GM19239 (cell line): Measurements from ENCODE around the gene NBPF12.
"Not testable (repeated sequence)": the region's sequence is repeated elsewhere in the genome, so short reads cannot be mapped to it uniquely, and the experiment has no call there.

Experiments
- DNase-seq: peaks from one replicate; pipeline ENCODE4 v3.0.0; 2011; ENCODE audit warnings: low spot score; ENCODE audit not compliant: insufficient read length
- FAIRE-seq: peaks from 2 replicates; lab custom pipeline; 2011; peaks lifted over from hg19 to GRCh38; lab: Jason Lieb, UNC

Gene NBPF12

GRCh38 chr1:146972681-146973080 lies 34.6 kb downstream of the NBPF12 start:
- DNase-seq, FAIRE-seq: not testable (repeated sequence)

GRCh38 chr1:146985855-146986254 lies 47.7 kb downstream of the NBPF12 start:
- FAIRE-seq, DNase-seq: not testable (repeated sequence)

GRCh38 chr1:146986450-146986849 lies 48.3 kb downstream of the NBPF12 start:
- FAIRE-seq, DNase-seq: not testable (repeated sequence)

- FAIRE-seq = not testable (repeated sequence)
These were observed 49.4 kb downstream of the NBPF12 start for GRCh38 chr1:146987502-146987901.

GRCh38 chr1:146989455-146989854 lies 51.3 kb downstream of the NBPF12 start:
- DNase-seq, FAIRE-seq: not testable (repeated sequence)

More at GRCh38 chr1:146987502-146987901, 49.4 kb downstream of the NBPF12 start:
- not testable (repeated sequence) for DNase-seq

GRCh38 chr1:147008495-147008894 lies 70.4 kb downstream of the NBPF12 start:
- not testable (repeated sequence) for FAIRE-seq, DNase-seq

GRCh38 chr1:147026975-147027374 lies 88.9 kb downstream of the NBPF12 start:
- not testable (repeated sequence) for DNase-seq, FAIRE-seq

- FAIRE-seq = peak; percentile 51
- not testable (repeated sequence) for DNase-seq
These were observed 92.0 kb downstream of the NBPF12 start for GRCh38 chr1:147030066-147030653.

- no peak for FAIRE-seq
These were observed 101.8 kb downstream of the NBPF12 start for GRCh38 chr1:147039916-147040315.

GRCh38 chr1:147042891-147043290 lies 104.8 kb downstream of the NBPF12 start:
- peak; percentile 40 for FAIRE-seq
- not testable (repeated sequence) for DNase-seq

More at GRCh38 chr1:147039916-147040315, 101.8 kb downstream of the NBPF12 start:
- DNase-seq = no peak

- FAIRE-seq = not testable (repeated sequence)
These were observed 106.4 kb downstream of the NBPF12 start for GRCh38 chr1:147044511-147044910.

More at GRCh38 chr1:147044511-147044910, 106.4 kb downstream of the NBPF12 start:
- not testable (repeated sequence) for DNase-seq
